Neural progenitor cell (in vitro differentiated cells): Measurements from ENCODE around the gene OR8H1. TPM values are rescaled to one million over a fixed set of nuclear protein-coding genes. Genes with fewer than 3 reads are reported as not detected.

Experiments
- DNase-seq: peaks from one replicate; pipeline ENCODE4 v3.0.0-alpha.2; 2016; ENCODE audit warnings: low spot score
- H2AFZ ChIP-seq: fragments of 200-600 bp; sonication (generic); replicated peaks from 2 replicates; pipeline ENCODE4 v1.6.1; 2016; ENCODE audit warnings: antibody characterized with exemption
- H3F3A ChIP-seq: fragments of 200-600 bp; sonication (generic); 2 replicates; pipeline ENCODE4 v1.6.1; 2016; ENCODE audit warnings: antibody characterized with exemption, low read depth
- H3K27ac ChIP-seq: fragments of 200-600 bp; sonication (generic); 2 replicates; pipeline ENCODE4 v1.5.1; 2016; ENCODE audit warnings: mild to moderate bottlenecking
- H3K27me3 ChIP-seq: fragments of 200-600 bp; sonication (generic); 2 replicates; pipeline ENCODE4 v1.6.1; 2016; ENCODE audit warnings: mild to moderate bottlenecking, moderate library complexity
- H3K36me3 ChIP-seq: fragments of 200-600 bp; sonication (generic); 2 replicates; pipeline ENCODE4 v1.5.1; 2016
- H3K4me1 ChIP-seq: fragments of 200-600 bp; sonication (generic); 2 replicates; pipeline ENCODE4 v1.6.1; 2016; ENCODE audit warnings: mixed run types
- H3K4me2 ChIP-seq: fragments of 200-600 bp; sonication (generic); 2 replicates; pipeline ENCODE4 v1.6.1; 2016
- H3K4me3 ChIP-seq: fragments of 200-600 bp; sonication (generic); 2 replicates; pipeline ENCODE4 v1.5.1; 2016
- H3K79me2 ChIP-seq: fragments of 200-600 bp; sonication (generic); 2 replicates; pipeline ENCODE4 v1.6.1; 2016; ENCODE audit warnings: low read depth
- H3K9ac ChIP-seq: fragments of 200-600 bp; sonication (generic); 2 replicates; pipeline ENCODE4 v1.6.1; 2016
- H3K9me3 ChIP-seq: fragments of 200-600 bp; sonication (generic); 2 replicates; pipeline ENCODE4 v1.5.1; 2016; ENCODE audit warnings: low read depth
- H4K20me1 ChIP-seq: fragments of 200-600 bp; sonication (generic); 2 replicates; pipeline ENCODE4 v1.6.1; 2016; ENCODE audit warnings: low read depth
- H3K27ac Mint-ChIP-seq: 3 replicates; pipeline ENCODE4 v1.8.0; 2021; ENCODE audit warnings: mixed read lengths
- H3K27me3 Mint-ChIP-seq: 2 replicates; pipeline ENCODE4 v1.8.0; 2022; ENCODE audit warnings: low read depth, mild to moderate bottlenecking, inconsistent platforms, moderate library complexity, mixed read lengths; ENCODE audit not compliant: insufficient read depth
- H3K36me3 Mint-ChIP-seq: 3 replicates; pipeline ENCODE4 v1.8.0; 2021; ENCODE audit warnings: mixed read lengths
- H3K4me1 Mint-ChIP-seq: 3 replicates; pipeline ENCODE4 v1.8.0; 2021; ENCODE audit warnings: mixed read lengths
- H3K4me3 Mint-ChIP-seq: 3 replicates; pipeline ENCODE4 v1.8.0; 2021; ENCODE audit warnings: mild to moderate bottlenecking, moderate library complexity, mixed read lengths
- H3K9me3 Mint-ChIP-seq: 3 replicates; pipeline ENCODE4 v1.8.0; 2020; ENCODE audit warnings: mixed read lengths
- CTCF ChIP-seq: fragments of 200-600 bp; sonication (generic); IDR thresholded peaks from 2 replicates; pipeline ENCODE4 v1.5.1; 2017; ENCODE audit warnings: antibody characterized with exemption, mild to moderate bottlenecking
- EZH2 ChIP-seq: fragments of 200-600 bp; sonication (generic); IDR thresholded peaks from 2 replicates; pipeline ENCODE4 v1.6.1; 2017; ENCODE audit warnings: antibody characterized with exemption, mild to moderate bottlenecking, moderate library complexity
- EZH2phosphoT487 ChIP-seq: fragments of 200-600 bp; sonication (generic); IDR thresholded peaks from 2 replicates; pipeline ENCODE4 v1.6.1; 2017; ENCODE audit warnings: antibody characterized with exemption
- total RNA-seq: library from RNA; depleted of rRNA; stranded (reverse); fragments of >200 nt; gene quantifications from 2 replicates; pipeline ENCODE4 v1.2.3, GENCODE V29; 2015; ENCODE audit warnings: low replicate concordance

The OR8H1 gene
- total RNA-seq, 1 donor from 2014 or later = not detected

GRCh38 chr11:56331861-56332491, 39.9 kb upstream of the OR8H1 start:
- no peak for DNase-seq
- no peak overlapping the region for H3K4me2 ChIP-seq
- no peak overlapping the region for H3K4me3 Mint-ChIP-seq
- no peaks in the 10 kb centered on the region for H4K20me1 ChIP-seq
- H2AFZ ChIP-seq = no peak overlapping the region
- no peak for TF ChIP-seq EZH2phosphoT487
- no peak for TF ChIP-seq EZH2
- TF ChIP-seq CTCF = no peak
- no peak overlapping the region for H3K27ac ChIP-seq
- H3K4me1 Mint-ChIP-seq = no peaks in the 10 kb centered on the region
- H3K4me3 ChIP-seq = no peak overlapping the region
- no peaks in the 10 kb centered on the region for H3K9me3 Mint-ChIP-seq
- H3K4me1 ChIP-seq = no peaks in the 10 kb centered on the region
- H3K79me2 ChIP-seq = no peaks in the 10 kb centered on the region
- no peaks in the 10 kb centered on the region for H3K36me3 Mint-ChIP-seq
- H3K27ac Mint-ChIP-seq = no peak overlapping the region
- H3K27me3 ChIP-seq = no peaks in the 10 kb centered on the region
- no peak overlapping the region for H3K9ac ChIP-seq
- no peaks in the 10 kb centered on the region for H3K36me3 ChIP-seq
- H3F3A ChIP-seq = no peaks in the 10 kb centered on the region
- H3K27me3 Mint-ChIP-seq = no peaks in the 10 kb centered on the region
- H3K9me3 ChIP-seq = no peaks in the 10 kb centered on the region

- no peak within 1 kb of the TSS for H3K27ac ChIP-seq
- H3K36me3 ChIP-seq = no peaks in the 10 kb centered on the region
- Mint-ChIP-seq H3K4me1 (no peaks in the 10 kb centered on the region), H3K36me3 (no peaks in the 10 kb centered on the region), H3K4me3 (no peak within 1 kb of the TSS), H3K27ac (no peak within 1 kb of the TSS), H3K9me3 (no peaks in the 10 kb centered on the region), H3K27me3 (no peaks in the 10 kb centered on the region)
- no peak for TF ChIP-seq EZH2phosphoT487
- no peak for TF ChIP-seq EZH2
- no peak for TF ChIP-seq CTCF
- no peak within 1 kb of the TSS for H2AFZ ChIP-seq
- no peaks in the 10 kb centered on the region for H3K9me3 ChIP-seq
- no peaks in the 10 kb centered on the region for H3K27me3 ChIP-seq
- DNase-seq = no peak
- H3K4me1 ChIP-seq = no peaks in the 10 kb centered on the region
- no peak within 1 kb of the TSS for H3K9ac ChIP-seq
- H3K4me3 ChIP-seq = no peak within 1 kb of the TSS
- no peaks in the 10 kb centered on the region for H4K20me1 ChIP-seq
- no peaks in the 10 kb centered on the region for H3K79me2 ChIP-seq
- H3K4me2 ChIP-seq = no peak within 1 kb of the TSS
- no peaks in the 10 kb centered on the region for H3F3A ChIP-seq
These were observed 22.8 kb upstream of the OR8H1 start, which contains the start of gene OR8K3 for GRCh38 chr11:56314844-56315243. OR8K3 (plus strand) TSS chr11:56315144; CDS start chr11:56318307, 3,163 bp downstream.

- Histone ChIP-seq H3K9ac (no peak overlapping the region), H3K27me3 (no peaks in the 10 kb centered on the region), H3K9me3 (no peaks in the 10 kb centered on the region), H3K4me3 (no peak overlapping the region), H3K4me1 (no peaks in the 10 kb centered on the region), H4K20me1 (no peaks in the 10 kb centered on the region), H3F3A (no peaks in the 10 kb centered on the region), H2AFZ (no peak overlapping the region), H3K36me3 (no peaks in the 10 kb centered on the region), H3K27ac (no peak overlapping the region), H3K4me2 (no peak overlapping the region), H3K79me2 (no peaks in the 10 kb centered on the region)
- no peak for DNase-seq
- Mint-ChIP-seq H3K36me3 (no peaks in the 10 kb centered on the region), H3K4me1 (no peaks in the 10 kb centered on the region), H3K27ac (no peak overlapping the region), H3K9me3 (no peaks in the 10 kb centered on the region), H3K4me3 (no peak overlapping the region), H3K27me3 (no peaks in the 10 kb centered on the region)
- no peak for TF ChIP-seq CTCF
- no peak for TF ChIP-seq EZH2phosphoT487
- no peak for TF ChIP-seq EZH2
These were observed 15.8 kb upstream of the OR8H1 start for GRCh38 chr11:56307836-56308235.
